GM19238 (cell line): Measurements from ENCODE around the gene ZNF888.
"Not testable (repeated sequence)": the region's sequence is repeated elsewhere in the genome, so short reads cannot be mapped to it uniquely, and the experiment has no call there.

Experiments
- DNase-seq: peaks from one replicate; pipeline ENCODE4 v3.0.0; 2011; ENCODE audit warnings: low spot score; ENCODE audit not compliant: insufficient read length

ZNF888 gene

GRCh38 chr19:52922841-52923777 is at the start of gene ZNF888:
Gene ZNF888, minus strand, starts transcription at chr19:52923428. Its CDS starts 5,555 bp downstream, at chr19:52917873.
- peak; percentile 82 for DNase-seq

GRCh38 chr19:52967772-52968171 is 44.5 kb upstream of the ZNF888 start:
- no peak for DNase-seq

- DNase-seq: no peak
Observed at GRCh38 chr19:52963247-52963618, 40.0 kb upstream of the ZNF888 start.

- DNase-seq: peak; percentile 94
Observed at GRCh38 chr19:52962394-52963246, 39.4 kb upstream of the ZNF888 start, which contains the start of gene ZNF816. Gene ZNF816, minus strand, starts transcription at chr19:52962881. Its CDS starts 6,792 bp downstream, at chr19:52956089.

- no peak for DNase-seq
Observed at GRCh38 chr19:52961981-52962380, 38.8 kb upstream of the ZNF888 start.

- DNase-seq: no peak
Observed at GRCh38 chr19:52959613-52960295, 36.5 kb upstream of the ZNF888 start.

GRCh38 chr19:52957591-52957990 is 34.4 kb upstream of the ZNF888 start:
- DNase-seq: no peak

GRCh38 chr19:52956917-52957316 is 33.7 kb upstream of the ZNF888 start:
- DNase-seq: no peak

GRCh38 chr19:52949422-52949821 is 26.2 kb upstream of the ZNF888 start:
- DNase-seq: no peak

- no peak for DNase-seq
Observed at GRCh38 chr19:52948025-52948770, 25.0 kb upstream of the ZNF888 start.

GRCh38 chr19:52946322-52947310 is 23.4 kb upstream of the ZNF888 start:
- DNase-seq: no peak

- no peak for DNase-seq
Observed at GRCh38 chr19:52945652-52946321, 22.6 kb upstream of the ZNF888 start.

GRCh38 chr19:52944703-52945493 is 21.7 kb upstream of the ZNF888 start:
- not testable (repeated sequence) for DNase-seq

- no peak for DNase-seq
Observed at GRCh38 chr19:52943884-52944643, 20.8 kb upstream of the ZNF888 start.

GRCh38 chr19:52943134-52943883 is 20.1 kb upstream of the ZNF888 start:
- DNase-seq: no peak

- peak; percentile 81 for DNase-seq
Observed at GRCh38 chr19:52942386-52943133, 19.3 kb upstream of the ZNF888 start.
